GM12878 (cell line): Measurements from ENCODE around the gene NECAB3. TPM values are rescaled to one million over a fixed set of nuclear protein-coding genes. Genes with fewer than 3 reads are reported as not detected.

Source experiments
- ATAC-seq: fragments of 200-7000 bp; cut with Tn5 transposase; 3 replicates; pipeline ENCODE4 v1.9.1; 2020; ENCODE audit warnings: mild to moderate bottlenecking, moderate library complexity
- BruUV-seq: library from RNA; stranded (reverse); fragments of 400-500 nt; replicated peaks from 2 replicates; lab custom pipeline; 2021; lab: Mats Ljungman, UMichigan
- CTCF ChIA-PET: fragments of 300-600 bp; sonication (Branson Sonifier 250); formaldehyde crosslinking; extraction: SDS; loops from one replicate; lab custom pipeline; 2021; ENCODE audit warnings: inconsistent platforms; lab: Yijun Ruan, JAX
- POLR2A ChIA-PET: fragments of 350-600 bp; formaldehyde crosslinking; extraction: SDS; loops from one replicate; lab custom pipeline; 2021; ENCODE audit warnings: inconsistent platforms; lab: Charles Lee
- RAD21 ChIA-PET: fragments of 300-600 bp; sonication (Branson Sonifier 250); formaldehyde crosslinking; loops from one replicate; lab custom pipeline; 2023; ENCODE audit warnings: antibody characterized with exemption; ENCODE audit not compliant: unreplicated experiment; lab: Charles Lee
- SMC1A ChIA-PET: fragments of 300-600 bp; sonication (Branson Sonifier 250); formaldehyde crosslinking; loops from one replicate; lab custom pipeline; 2023; ENCODE audit not compliant: unreplicated experiment, uncharacterized antibody; lab: Charles Lee
- DNase-seq: peaks from one replicate; pipeline ENCODE4 v3.0.0-alpha.2; 2011; ENCODE audit warnings: low read depth, low spot score
- FAIRE-seq: peaks from 3 replicates; lab custom pipeline; 2011; peaks lifted over from hg19 to GRCh38; lab: Jason Lieb, UNC
- H2AFZ ChIP-seq: 2 replicates; pipeline ENCODE4 v1.6.0; 2011; ENCODE audit warnings: low read depth, low read length, control low read depth; ENCODE audit not compliant: control insufficient read depth
- H3K27ac ChIP-seq: 2 replicates; pipeline ENCODE4 v1.5.1; 2011; ENCODE audit warnings: control low read depth; ENCODE audit not compliant: control insufficient read depth, insufficient read depth
- H3K27me3 ChIP-seq, 2 experiments: replicated peaks in 1 of 2; 2 replicates each; pipeline versions ENCODE4 v1.6.0 to v1.6.1; 2011; ENCODE audit warnings: low read length in 1 of 2; ENCODE audit not compliant: control insufficient read depth in 2 of 2, insufficient read depth in 2 of 2
- H3K36me3 ChIP-seq, 2 experiments: 2 replicates each; pipeline ENCODE4 v1.5.1; 2011; ENCODE audit warnings: low read length in 1 of 2; ENCODE audit not compliant: control insufficient read depth in 2 of 2, insufficient read depth in 2 of 2
- H3K4me1 ChIP-seq: 2 replicates; pipeline ENCODE4 v1.6.1; 2011; ENCODE audit warnings: mild to moderate bottlenecking, low read length, moderate library complexity, mixed read lengths; ENCODE audit not compliant: control insufficient read depth, insufficient read depth
- H3K4me2 ChIP-seq: 2 replicates; pipeline ENCODE4 v1.6.0; 2011; ENCODE audit warnings: control low read depth; ENCODE audit not compliant: control insufficient read depth, insufficient read depth
- H3K4me3 ChIP-seq: fragments of 200-600 bp; sonication (generic); 2 replicates; pipeline ENCODE4 v1.5.1; 2016
- H3K79me2 ChIP-seq: 2 replicates; pipeline ENCODE4 v1.6.0; 2011; ENCODE audit warnings: low read length; ENCODE audit not compliant: control insufficient read depth, insufficient read depth
- H3K9ac ChIP-seq: 2 replicates; pipeline ENCODE4 v1.8.0; 2011; ENCODE audit warnings: low read length, control low read depth, mixed read lengths; ENCODE audit not compliant: control insufficient read depth, insufficient read depth
- H3K9me3 ChIP-seq: replicated peaks from 3 replicates; pipeline ENCODE4 v1.5.1; 2011; ENCODE audit warnings: mild to moderate bottlenecking, low read length; ENCODE audit not compliant: control insufficient read depth, insufficient read depth
- H4K20me1 ChIP-seq: 2 replicates; pipeline ENCODE4 v1.6.0; 2011; ENCODE audit not compliant: control insufficient read depth, insufficient read depth
- BMI1 ChIP-seq: fragments of 450-650 bp; IDR thresholded peaks from 2 replicates; pipeline ENCODE4 v1.6.1; 2016; ENCODE audit warnings: mild to moderate bottlenecking, moderate library complexity, borderline replicate concordance
- DPF2 ChIP-seq: fragments of 450-650 bp; IDR thresholded peaks from 2 replicates; pipeline ENCODE4 v1.6.1; 2017; ENCODE audit warnings: mild to moderate bottlenecking
- EZH2 ChIP-seq: IDR thresholded peaks from 2 replicates; pipeline ENCODE4 v1.6.1; 2012; ENCODE audit warnings: low read depth, mild to moderate bottlenecking, control low read depth, inconsistent platforms, low read length, borderline replicate concordance; ENCODE audit not compliant: control insufficient read depth
- MYC ChIP-seq: IDR thresholded peaks from 2 replicates; pipeline ENCODE4 v1.6.1; 2011; ENCODE audit warnings: mild to moderate bottlenecking, low read length, moderate library complexity, inconsistent platforms; ENCODE audit not compliant: insufficient read depth, insufficient replicate concordance, insufficient read length, severe bottlenecking
- NR2C2 ChIP-seq: IDR thresholded peaks from 2 replicates; pipeline ENCODE4 v1.6.1; 2011; ENCODE audit warnings: borderline replicate concordance, low read depth; ENCODE audit not compliant: control insufficient read depth, insufficient read length
- PKNOX1 ChIP-seq: fragments of 450-650 bp; IDR thresholded peaks from 2 replicates; pipeline ENCODE4 v1.6.1; 2016; ENCODE audit warnings: mild to moderate bottlenecking
- SIX5 ChIP-seq: IDR thresholded peaks from 2 replicates; pipeline ENCODE4 v1.6.1; 2011; ENCODE audit warnings: mild to moderate bottlenecking, low read depth, low read length, moderate library complexity; ENCODE audit not compliant: severe bottlenecking
- SMARCA5 ChIP-seq: fragments of 450-650 bp; IDR thresholded peaks from 2 replicates; pipeline ENCODE4 v1.6.1; 2017; ENCODE audit warnings: mild to moderate bottlenecking
- TARDBP ChIP-seq: IDR thresholded peaks from 2 replicates; pipeline ENCODE4 v1.6.1; 2016; ENCODE audit warnings: borderline replicate concordance
- ZNF274 ChIP-seq: IDR thresholded peaks from one replicate; pipeline ENCODE4 v1.8.0; 2011; ENCODE audit not compliant: insufficient read length, insufficient read depth
- whole genome bisulfite sequencing: methylation state at CpG from one replicate; pipeline ENCODE4 v1.1.6; 2016; ENCODE audit warnings: low lambda C conversion rate; ENCODE audit not compliant: insufficient replicate concordance, insufficient coverage; ENCODE audit errors: missing lambda C conversion rate; 5-methylcytosine and 5-hydroxymethylcytosine counted together
- in situ Hi-C: fragments of 300-500 bp; cut with MboI; formaldehyde crosslinking; loops from 9 replicates; pipeline ENCODE4 v1.14.3; 2018; ENCODE audit warnings: mixed read lengths
- intact Hi-C: fragments of 100-400 bp; cut with micrococcal nuclease; formaldehyde crosslinking; loops from one replicate; pipeline ENCODE4 v1.14.2; 2022; ENCODE audit not compliant: unreplicated experiment
- polyA plus RNA-seq, 11 experiments: library from polyadenylated mRNA; depleted of rRNA in 4 of 11; unstranded in 6 of 11; stranded (reverse) in 5 of 11; fragments of >200 nt; fragmentation: Nextera tagmentation in 4 of 11; fragmentation: Illumina TruSeq in 1 of 11; extraction: Ambion mirVana in 4 of 11; extraction: Trizol in 1 of 11; gene quantifications; 1 replicate in 1 of 11; 2 replicates in 10 of 11; pipeline versions ENCODE4 v1.2.1 to v1.2.3, GENCODE V29; 2011 to 2016; ENCODE audit warnings: inconsistent platforms in 2 of 11, missing spikeins in 2 of 11, low read depth in 1 of 11
- total RNA-seq, 4 experiments: library from RNA; depleted of rRNA in 3 of 4; stranded (reverse); fragments of >200 nt in 3 of 4; fragmentation: Illumina TruSeq in 1 of 4; extraction: Trizol in 1 of 4; gene quantifications; 2 replicates each; pipeline versions ENCODE4 v1.2.1 to v1.2.3, GENCODE V29; 2013 to 2021

The NECAB3 gene
- total and polyA plus RNA-seq, 10 of the 15 experiments (the other 5 are each of a cell fraction or from before 2014, with no cell fraction given), result 0.21 to 17.0 (median 7.2) TPM

GRCh38 chr20:33681288-33681687 is 7.1 kb upstream of the NECAB3 start:
- Histone ChIP-seq H3K27me3 (no peaks in the 10 kb centered on the region), H3K9ac (no peak overlapping the region; the same call in 1 of the 2 replicates), H3K79me2 (peaks cover 48% of the 10 kb centered on the region), H2AFZ (no peak overlapping the region), H3K4me1 (peaks cover 39% of the 10 kb centered on the region), H3K4me3 (no peak overlapping the region), H3K27ac (no peak overlapping the region), H3K9me3 (no peaks in the 10 kb centered on the region), H4K20me1 (no peaks in the 10 kb centered on the region), H3K4me2 (no peak overlapping the region), H3K36me3 (peaks cover 0 to 5% of the 10 kb centered on the region in 2 experiments; a peak in 3 of 4 replicates)
- intact Hi-C loops, result loop anchor here (10.0 kb wide), 1 partner anchor 314 kb away; the partner anchor contains the start of gene RALY
- RAD21 ChIA-PET, result interaction anchor here (1.2 to 1.4 kb wide), 2 partner anchors 15 to 19 kb away, joined by 3 read pairs; partner anchors contain the start of gene ACTL10
- DNase-seq, result no peak
- POLR2A ChIA-PET, result interaction anchor here (0.6 to 0.7 kb wide), 2 partner anchors 12 to 28 kb away, joined by 3 read pairs; no protein-coding TSS in a partner anchor
- no peak for ATAC-seq
- CTCF ChIA-PET, result interaction anchor here (3.3 kb wide), 1 partner anchor 13 kb away, joined by 36 read pairs; the partner anchor contains the start of gene ACTL10
- TF ChIP-seq DPF2 (no peak), PKNOX1 (no peak), BMI1 (no peak), TARDBP (no peak), ZNF274 (no peak), SIX5 (no peak), MYC (no peak), SMARCA5 (no peak), EZH2 (no peak), NR2C2 (no peak)
- in situ Hi-C loops, result no loop called here
- SMC1A ChIA-PET, result interaction anchor here (1.2 kb wide), 1 partner anchor 18 kb away, joined by 3 read pairs; no protein-coding TSS in a partner anchor
- no TSS peak for BruUV-seq
- WGBS, result 60% methylated on average over 5 of the region's 5 CpGs
- FAIRE-seq, result no peak
